Purkinje cell (primary cell): ENCODE measurements around the gene SARS2. TPM values are rescaled to one million over a fixed set of nuclear protein-coding genes. Genes with fewer than 3 reads are reported as not detected.

Experiments used
- polyA plus RNA-seq: library from polyadenylated mRNA; unstranded; fragments of >200 nt; fragmentation: Nextera tagmentation; gene quantifications from 2 replicates; pipeline ENCODE4 v1.2.1, GENCODE V29; 2014

SARS2 gene, protein sequence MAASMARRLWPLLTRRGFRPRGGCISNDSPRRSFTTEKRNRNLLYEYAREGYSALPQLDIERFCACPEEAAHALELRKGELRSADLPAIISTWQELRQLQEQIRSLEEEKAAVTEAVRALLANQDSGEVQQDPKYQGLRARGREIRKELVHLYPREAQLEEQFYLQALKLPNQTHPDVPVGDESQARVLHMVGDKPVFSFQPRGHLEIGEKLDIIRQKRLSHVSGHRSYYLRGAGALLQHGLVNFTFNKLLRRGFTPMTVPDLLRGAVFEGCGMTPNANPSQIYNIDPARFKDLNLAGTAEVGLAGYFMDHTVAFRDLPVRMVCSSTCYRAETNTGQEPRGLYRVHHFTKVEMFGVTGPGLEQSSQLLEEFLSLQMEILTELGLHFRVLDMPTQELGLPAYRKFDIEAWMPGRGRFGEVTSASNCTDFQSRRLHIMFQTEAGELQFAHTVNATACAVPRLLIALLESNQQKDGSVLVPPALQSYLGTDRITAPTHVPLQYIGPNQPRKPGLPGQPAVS
- polyA plus RNA-seq: 10.6 and 17.0 TPM in 2 replicates

DNA sequence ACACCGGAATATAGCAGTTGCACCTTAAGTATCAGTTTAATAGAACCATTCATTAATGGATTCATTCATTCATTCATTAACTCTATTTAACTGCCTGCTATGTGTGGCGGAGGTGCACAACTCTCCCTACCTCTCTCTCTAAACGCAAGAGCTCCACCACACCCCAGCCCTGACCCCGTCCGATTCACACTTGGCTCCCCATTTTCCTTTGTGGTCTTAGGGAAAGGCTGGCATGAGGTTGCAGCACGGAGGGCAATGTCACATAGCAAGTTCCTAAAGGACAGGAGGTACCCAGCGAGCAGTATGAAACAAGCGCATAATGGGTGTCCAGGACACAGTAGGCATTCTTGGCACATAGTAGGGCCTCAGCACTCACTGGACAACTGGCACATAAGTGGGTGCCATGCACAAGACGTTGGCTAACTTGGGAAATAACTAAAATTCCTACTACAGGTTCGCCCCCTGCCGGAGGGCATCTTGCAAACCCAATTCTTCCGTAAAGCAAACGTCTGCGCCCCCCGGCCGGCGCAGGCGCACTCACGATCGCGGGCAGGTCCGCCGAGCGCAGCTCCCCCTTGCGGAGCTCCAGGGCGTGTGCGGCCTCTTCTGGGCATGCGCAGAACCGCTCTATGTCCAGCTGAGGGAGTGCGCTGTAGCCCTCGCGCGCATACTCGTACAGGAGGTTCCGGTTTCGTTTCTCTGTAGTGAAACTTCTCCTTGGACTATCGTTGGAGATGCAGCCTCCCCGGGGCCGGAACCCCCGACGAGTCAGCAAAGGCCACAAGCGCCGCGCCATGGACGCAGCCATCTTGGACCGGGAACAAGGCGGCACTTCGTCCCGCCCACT lies at the start of gene SARS2:
Gene SARS2, minus strand, starts transcription at position 835 of the 847 bp plus-strand sequence. Its CDS starts 27 bp downstream, at position 808.

DNA sequence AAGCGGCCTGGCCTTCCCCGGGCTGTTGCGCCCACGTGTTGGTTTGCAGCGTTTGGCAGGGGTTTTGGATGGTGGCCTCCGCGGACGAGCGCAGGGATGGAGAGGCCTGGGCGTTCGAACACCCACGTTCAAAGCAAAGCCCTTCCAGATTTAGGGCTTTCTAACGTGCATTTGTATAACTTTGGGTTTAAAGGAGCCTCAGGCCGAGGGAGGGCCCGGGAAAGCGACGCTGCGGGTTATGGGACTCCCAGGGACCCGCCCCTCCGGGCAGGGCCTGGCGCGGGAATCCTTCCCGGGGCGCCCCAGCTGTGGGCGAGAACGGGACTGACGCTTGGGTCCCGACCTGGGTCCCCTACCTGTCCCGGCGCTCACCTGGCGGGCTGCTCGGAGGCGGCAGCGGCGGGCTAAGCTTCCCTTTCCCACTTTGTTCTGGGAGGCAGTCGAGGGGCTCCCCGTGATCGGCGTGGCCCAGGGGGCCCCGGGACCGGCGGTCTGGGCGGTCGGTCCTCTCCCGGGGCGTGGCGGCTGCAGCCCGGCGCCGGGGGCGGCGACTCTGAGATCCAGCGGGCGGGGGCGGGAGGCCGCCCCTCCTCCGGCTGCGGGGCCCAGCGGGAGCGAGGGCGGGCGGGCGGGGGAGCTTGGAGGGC lies 44.8 kb upstream of the SARS2 start, which contains the start of gene FBXO17:
Gene FBXO17, minus strand, starts transcription at position 529 of the 647 bp plus-strand sequence. CDS start 25,423 bp downstream, outside the sequence.

DNA sequence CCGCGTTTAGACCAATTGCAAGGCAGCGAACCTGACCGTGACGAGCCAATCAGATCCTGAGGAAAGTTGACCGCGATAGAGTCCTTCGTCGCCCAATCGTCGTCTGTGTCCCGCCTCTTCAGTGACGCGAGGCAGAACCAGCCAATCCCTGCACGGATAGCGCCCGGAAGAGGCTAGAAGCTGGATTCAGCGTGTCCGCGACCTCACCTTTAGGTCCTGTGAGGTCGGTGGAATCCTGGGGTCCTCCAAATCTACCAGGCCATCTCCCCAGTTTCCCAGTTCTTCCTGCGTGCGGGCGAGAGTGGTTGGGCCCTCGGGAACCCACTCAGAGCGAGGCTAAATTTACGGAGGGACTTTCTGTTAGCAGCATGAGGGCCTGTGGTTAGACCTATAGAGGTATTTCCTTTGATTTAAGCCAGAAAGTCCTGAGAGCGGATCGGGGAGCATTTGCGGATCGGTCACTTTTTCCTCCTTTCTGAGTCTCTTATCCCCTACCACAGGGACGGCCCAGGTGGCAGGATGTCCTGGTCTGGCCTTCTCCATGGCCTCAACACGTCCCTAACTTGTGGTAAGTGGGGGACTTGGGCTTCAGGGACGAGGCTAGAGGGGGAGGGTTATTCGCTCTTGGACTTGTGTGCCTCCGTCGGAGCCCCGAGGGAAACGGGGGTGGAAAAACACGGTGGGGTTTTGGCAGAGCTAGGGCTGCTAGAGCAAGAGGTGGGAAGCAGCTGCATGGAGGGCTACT lies 385 bp upstream of the SARS2 start, which contains the start of gene MRPS12:
Gene MRPS12, plus strand, starts transcription at position 169 of the 745 bp plus-strand sequence. Its CDS starts 351 bp downstream, at position 520.

DNA sequence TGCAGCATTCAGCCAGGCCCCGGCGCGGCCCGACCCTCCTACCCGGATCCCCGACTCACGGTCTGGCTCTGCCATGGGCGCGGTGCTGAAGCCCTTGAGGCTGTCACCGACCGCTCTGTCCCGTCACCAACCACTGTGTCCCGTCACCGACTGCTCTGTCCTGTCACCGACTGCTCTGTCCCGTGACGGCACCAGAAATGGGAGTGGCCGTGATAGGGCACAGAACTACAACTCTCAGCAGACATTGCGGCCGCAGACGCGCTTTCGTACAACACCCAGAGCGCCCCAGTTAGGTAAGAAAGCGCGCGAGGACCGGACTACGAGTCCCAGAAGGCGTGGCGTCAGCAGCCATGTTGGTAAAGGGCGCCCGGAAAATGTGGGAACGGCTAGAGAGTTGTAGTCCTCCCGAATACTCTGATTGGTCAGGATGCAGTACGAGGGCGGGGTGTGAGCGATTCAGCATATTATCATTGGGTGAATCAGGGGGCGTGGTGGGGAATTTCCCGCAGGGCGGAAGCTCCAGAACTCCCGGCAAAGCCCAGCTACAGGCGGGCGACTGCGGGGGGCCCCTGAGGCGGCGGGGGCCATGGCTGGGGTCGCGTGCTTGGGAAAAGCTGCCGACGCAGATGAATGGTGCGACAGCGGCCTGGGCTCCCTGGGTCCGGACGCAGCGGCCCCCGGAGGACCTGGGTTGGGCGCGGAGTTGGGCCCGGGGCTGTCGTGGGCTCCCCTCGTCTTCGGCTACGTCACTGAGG lies 30.9 kb downstream of the SARS2 start, which contains the start of the genes NFKBIB and SIRT2:
Gene NFKBIB, plus strand, starts transcription at position 523 of the 755 bp plus-strand sequence. Its CDS starts 64 bp downstream, at position 587.
Gene SIRT2, minus strand, starts transcription at position 172 of the 755 bp plus-strand sequence. Its CDS starts 97 bp downstream, at position 75.

DNA sequence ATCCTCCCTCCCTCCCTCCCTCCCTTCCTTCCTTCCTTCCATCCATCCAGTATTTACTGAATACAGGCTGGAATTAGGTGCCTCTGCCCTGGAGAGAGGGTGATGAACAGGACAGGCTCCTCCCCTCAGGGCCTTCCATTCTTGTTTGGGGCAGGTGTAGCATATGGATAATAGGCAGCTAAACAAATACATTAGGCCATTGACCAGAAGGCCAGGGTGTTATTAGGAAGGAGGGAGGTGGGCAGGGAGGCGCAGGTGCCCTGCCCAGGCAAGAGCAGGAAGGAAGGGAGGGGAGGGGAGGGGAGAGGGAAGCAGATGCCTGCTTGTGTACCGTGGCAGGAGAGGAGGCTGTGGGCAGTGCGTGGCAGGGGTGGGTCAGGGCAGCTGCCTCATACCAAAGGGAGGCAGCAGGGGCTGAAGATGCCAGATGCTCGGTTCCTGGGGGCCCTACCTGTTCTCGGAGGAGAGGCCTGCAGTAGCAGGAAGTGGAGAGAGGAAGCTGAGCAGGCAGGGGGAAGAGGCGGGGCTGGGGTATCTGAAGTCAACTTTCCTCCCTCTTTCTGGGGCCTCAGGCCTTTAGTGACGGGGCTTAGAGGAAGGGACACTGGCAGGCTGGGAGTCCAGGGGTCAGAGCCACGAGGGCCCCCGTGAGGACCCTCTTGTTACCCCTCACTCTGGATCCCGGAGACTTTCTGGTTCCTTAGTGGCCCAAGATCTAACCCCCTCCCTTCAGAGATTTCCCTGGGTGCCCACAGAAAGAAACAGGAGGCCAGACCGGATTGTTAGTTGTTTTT lies 52.6 kb downstream of the SARS2 start, which contains the start of gene RINL:
Gene RINL, minus strand, starts transcription at position 495 of the 794 bp plus-strand sequence. CDS start 1,533 bp downstream, outside the sequence.

Other genes starting within 250 kb of the SARS2 start
- 1.8 and 4.4 TPM in 2 replicates for gene CAPN12, start 186.3 kb downstream of the SARS2 start, polyA plus RNA-seq
- not detected in 2 replicates for gene LGALS7, start 157.2 kb downstream of the SARS2 start, polyA plus RNA-seq
- not detected in 2 replicates for gene LGALS7B, start 141.6 kb downstream of the SARS2 start, polyA plus RNA-seq
- gene LGALS4, start 117.8 kb downstream of the SARS2 start, polyA plus RNA-seq: not detected in 2 replicates
- 63.8 and 112 TPM in 2 replicates for gene ECH1, start 99.0 kb downstream of the SARS2 start, polyA plus RNA-seq
- 52.1 and 68.7 TPM in 2 replicates for gene HNRNPL, start 80.8 kb downstream of the SARS2 start, polyA plus RNA-seq
- gene RINL, start 52.5 kb downstream of the SARS2 start, polyA plus RNA-seq: 0.39 TPM in 1 of 2 replicates, not detected in the other
- gene SIRT2, start 31.1 kb downstream of the SARS2 start, polyA plus RNA-seq: 6.7 and 9.9 TPM in 2 replicates
- gene NFKBIB, start 30.8 kb downstream of the SARS2 start, polyA plus RNA-seq: 2.4 and 3.0 TPM in 2 replicates
- gene CCER2, start 18.6 kb downstream of the SARS2 start, polyA plus RNA-seq: not detected in 2 replicates
- 22.1 and 35.8 TPM in 2 replicates for gene MRPS12, start 181 bp upstream of the SARS2 start, polyA plus RNA-seq
- gene FBXO17, start 45.0 kb upstream of the SARS2 start, polyA plus RNA-seq: 1.7 and 2.7 TPM in 2 replicates
- gene FBXO27, start 101.8 kb upstream of the SARS2 start, polyA plus RNA-seq: 2.2 and 2.7 TPM in 2 replicates
- not detected in 2 replicates for gene ACP7, start 153.6 kb upstream of the SARS2 start, polyA plus RNA-seq
- 0.22 and 2.0 TPM in 2 replicates for gene PAK4, start 195.0 kb upstream of the SARS2 start, polyA plus RNA-seq